OCI-LY1 (cell line): ENCODE measurements around the gene ZNF547.

ENCODE experiments used
- H2AFZ ChIP-seq: fragments of 200-600 bp; sonication (generic), shearing (Covaris generic); 2 replicates; pipeline ENCODE4 v1.6.0; 2014; ENCODE audit warnings: antibody characterized with exemption, mild to moderate bottlenecking, low read length
- H3F3A ChIP-seq: fragments of 200-600 bp; sonication (generic), shearing (Covaris generic); 2 replicates; pipeline ENCODE4 v1.6.0; 2014; ENCODE audit warnings: mild to moderate bottlenecking, antibody characterized with exemption, low read length, moderate library complexity; ENCODE audit not compliant: insufficient read depth
- H3K27ac ChIP-seq: fragments of 200-600 bp; sonication (generic); 2 replicates; pipeline ENCODE4 v1.5.1; 2014; ENCODE audit warnings: low read length, mixed run types, mild to moderate bottlenecking, low read depth; ENCODE audit not compliant: poor library complexity, severe bottlenecking
- H3K27me3 ChIP-seq: fragments of 200-600 bp; sonication (generic); 2 replicates; pipeline ENCODE4 v1.6.0; 2014; ENCODE audit warnings: antibody characterized with exemption, mild to moderate bottlenecking, low read length, moderate library complexity; ENCODE audit not compliant: insufficient read depth
- H3K36me3 ChIP-seq: fragments of 200-600 bp; sonication (generic); 2 replicates; pipeline ENCODE4 v1.6.1; 2014; ENCODE audit warnings: mild to moderate bottlenecking, antibody characterized with exemption, low read length, moderate library complexity, mixed read lengths; ENCODE audit not compliant: insufficient read depth
- H3K4me1 ChIP-seq: fragments of 200-600 bp; sonication (generic); 2 replicates; pipeline ENCODE4 v1.5.1; 2014; ENCODE audit warnings: mild to moderate bottlenecking, low read length, moderate library complexity; ENCODE audit not compliant: insufficient read depth, severe bottlenecking
- H3K4me2 ChIP-seq: fragments of 200-600 bp; sonication (generic), shearing (Covaris generic); 2 replicates; pipeline ENCODE4 v1.6.1; 2014; ENCODE audit warnings: low read length
- H3K4me3 ChIP-seq: fragments of 200-600 bp; sonication (generic); 2 replicates; pipeline ENCODE4 v1.5.1; 2014; ENCODE audit warnings: low read length, low read depth, mild to moderate bottlenecking, mixed read lengths; ENCODE audit not compliant: poor library complexity, severe bottlenecking
- H3K79me2 ChIP-seq: fragments of 200-600 bp; shearing (Covaris generic); 2 replicates; pipeline ENCODE4 v1.6.1; 2016; ENCODE audit warnings: mixed run types, low read length, mixed read lengths; ENCODE audit not compliant: insufficient read depth
- H3K9ac ChIP-seq: fragments of 200-600 bp; sonication (generic), shearing (Covaris generic); 2 replicates; pipeline ENCODE4 v1.6.1; 2014; ENCODE audit warnings: mild to moderate bottlenecking, low read length, mixed read lengths
- H3K9me2 ChIP-seq: fragments of 200-600 bp; sonication (generic), shearing (Covaris generic); 2 replicates; pipeline ENCODE4 v1.6.1; 2014; ENCODE audit warnings: low read depth, mild to moderate bottlenecking, low read length, mixed read lengths
- H3K9me3 ChIP-seq: fragments of 200-600 bp; shearing (Covaris generic); 2 replicates; pipeline ENCODE4 v1.6.1; 2014; ENCODE audit warnings: low read length, mixed read lengths
- H4K20me1 ChIP-seq: fragments of 200-600 bp; sonication (generic), shearing (Covaris generic); 2 replicates; pipeline ENCODE4 v1.6.0; 2016; ENCODE audit warnings: mild to moderate bottlenecking, low read length; ENCODE audit not compliant: insufficient read depth
- EZH2 ChIP-seq: fragments of 200-600 bp; sonication (generic), shearing (Covaris generic); IDR thresholded peaks from 2 replicates; pipeline ENCODE4 v1.8.0; 2017; ENCODE audit warnings: borderline replicate concordance, mixed run types, mild to moderate bottlenecking, antibody characterized with exemption, low read length, moderate library complexity, mixed read lengths
- TF ChIP-seq, protein P1 (sequence below): fragments of 200-600 bp; sonication (generic), shearing (Covaris generic); IDR thresholded peaks from 2 replicates; pipeline ENCODE4 v1.5.1; 2017; ENCODE audit warnings: mild to moderate bottlenecking, antibody characterized with exemption, low read length, moderate library complexity, mixed read lengths

Gene ZNF547

DNA sequence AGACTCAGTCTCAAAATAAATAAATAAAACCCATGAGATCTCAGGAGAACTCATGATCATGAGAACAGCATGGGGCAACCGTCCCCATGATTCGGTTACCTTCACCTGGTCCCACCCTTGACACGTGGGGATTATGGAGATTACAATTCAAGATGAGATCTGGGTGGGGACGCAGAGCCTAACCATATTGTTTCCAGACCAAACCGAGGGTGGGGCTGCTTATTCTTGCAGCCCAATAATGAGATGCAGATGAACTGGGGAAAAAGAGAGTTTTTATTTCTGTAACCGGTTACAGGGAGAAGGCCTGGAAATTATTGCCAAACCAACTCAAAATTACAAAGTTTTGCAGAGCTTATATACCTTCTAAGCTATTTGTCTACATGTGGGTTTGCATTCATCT lies 12.8 kb downstream of the ZNF547 start:
- H2AFZ ChIP-seq = no peak overlapping the region
- no peaks in the 10 kb centered on the region for H4K20me1 ChIP-seq
- H3K9me2 ChIP-seq = no peaks in the 10 kb centered on the region
- no peak overlapping the region for H3K9ac ChIP-seq
- H3F3A ChIP-seq = no peaks in the 10 kb centered on the region
- H3K79me2 ChIP-seq = no peaks in the 10 kb centered on the region
- no peak overlapping the region for H3K4me3 ChIP-seq
- peaks cover 72% of the 10 kb centered on the region for H3K36me3 ChIP-seq
- no peak overlapping the region for H3K4me2 ChIP-seq
- no peaks in the 10 kb centered on the region for H3K27me3 ChIP-seq
- no peaks in the 10 kb centered on the region for H3K4me1 ChIP-seq
- TF ChIP-seq, protein P1, sequence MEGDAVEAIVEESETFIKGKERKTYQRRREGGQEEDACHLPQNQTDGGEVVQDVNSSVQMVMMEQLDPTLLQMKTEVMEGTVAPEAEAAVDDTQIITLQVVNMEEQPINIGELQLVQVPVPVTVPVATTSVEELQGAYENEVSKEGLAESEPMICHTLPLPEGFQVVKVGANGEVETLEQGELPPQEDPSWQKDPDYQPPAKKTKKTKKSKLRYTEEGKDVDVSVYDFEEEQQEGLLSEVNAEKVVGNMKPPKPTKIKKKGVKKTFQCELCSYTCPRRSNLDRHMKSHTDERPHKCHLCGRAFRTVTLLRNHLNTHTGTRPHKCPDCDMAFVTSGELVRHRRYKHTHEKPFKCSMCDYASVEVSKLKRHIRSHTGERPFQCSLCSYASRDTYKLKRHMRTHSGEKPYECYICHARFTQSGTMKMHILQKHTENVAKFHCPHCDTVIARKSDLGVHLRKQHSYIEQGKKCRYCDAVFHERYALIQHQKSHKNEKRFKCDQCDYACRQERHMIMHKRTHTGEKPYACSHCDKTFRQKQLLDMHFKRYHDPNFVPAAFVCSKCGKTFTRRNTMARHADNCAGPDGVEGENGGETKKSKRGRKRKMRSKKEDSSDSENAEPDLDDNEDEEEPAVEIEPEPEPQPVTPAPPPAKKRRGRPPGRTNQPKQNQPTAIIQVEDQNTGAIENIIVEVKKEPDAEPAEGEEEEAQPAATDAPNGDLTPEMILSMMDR = no peak
- no peak for TF ChIP-seq EZH2
- H3K9me3 ChIP-seq = peaks cover 51% of the 10 kb centered on the region
- H3K27ac ChIP-seq = no peak overlapping the region

DNA sequence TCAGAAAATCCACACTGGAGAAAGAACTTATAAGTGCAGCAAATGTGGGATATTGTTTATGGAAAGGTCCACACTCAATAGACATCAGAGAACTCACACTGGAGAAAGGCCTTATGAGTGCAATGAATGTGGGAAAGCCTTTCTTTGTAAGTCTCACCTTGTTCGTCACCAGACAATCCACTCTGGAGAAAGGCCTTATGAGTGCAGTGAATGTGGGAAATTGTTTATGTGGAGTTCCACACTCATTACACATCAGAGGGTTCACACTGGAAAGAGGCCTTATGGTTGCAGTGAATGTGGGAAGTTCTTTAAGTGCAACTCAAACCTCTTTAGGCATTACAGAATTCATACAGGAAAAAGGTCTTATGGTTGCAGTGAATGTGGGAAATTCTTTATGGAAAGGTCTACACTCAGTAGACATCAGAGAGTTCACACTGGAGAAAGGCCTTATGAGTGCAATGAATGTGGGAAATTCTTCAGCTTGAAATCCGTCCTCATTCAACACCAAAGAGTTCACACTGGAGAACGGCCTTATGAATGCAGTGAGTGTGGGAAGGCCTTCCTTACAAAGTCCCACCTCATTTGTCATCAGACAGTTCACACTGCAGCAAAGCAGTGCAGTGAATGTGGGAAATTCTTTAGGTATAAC lies 14.3 kb downstream of the ZNF547 start:
- peaks cover 57% of the 10 kb centered on the region for H3K36me3 ChIP-seq
- H3K4me2 ChIP-seq = no peak overlapping the region
- no peak overlapping the region for H3K4me3 ChIP-seq
- no peaks in the 10 kb centered on the region for H3K79me2 ChIP-seq
- TF ChIP-seq, protein P1 = no peak
- TF ChIP-seq EZH2 = no peak
- H3K9ac ChIP-seq = no peak overlapping the region
- no peak overlapping the region for H2AFZ ChIP-seq
- no peaks in the 10 kb centered on the region for H3F3A ChIP-seq
- no peaks in the 10 kb centered on the region for H3K9me2 ChIP-seq
- H4K20me1 ChIP-seq = no peaks in the 10 kb centered on the region
- no peaks in the 10 kb centered on the region for H3K27me3 ChIP-seq
- H3K4me1 ChIP-seq = no peaks in the 10 kb centered on the region
- no peak overlapping the region for H3K27ac ChIP-seq
- peaks cover 49% of the 10 kb centered on the region for H3K9me3 ChIP-seq

DNA sequence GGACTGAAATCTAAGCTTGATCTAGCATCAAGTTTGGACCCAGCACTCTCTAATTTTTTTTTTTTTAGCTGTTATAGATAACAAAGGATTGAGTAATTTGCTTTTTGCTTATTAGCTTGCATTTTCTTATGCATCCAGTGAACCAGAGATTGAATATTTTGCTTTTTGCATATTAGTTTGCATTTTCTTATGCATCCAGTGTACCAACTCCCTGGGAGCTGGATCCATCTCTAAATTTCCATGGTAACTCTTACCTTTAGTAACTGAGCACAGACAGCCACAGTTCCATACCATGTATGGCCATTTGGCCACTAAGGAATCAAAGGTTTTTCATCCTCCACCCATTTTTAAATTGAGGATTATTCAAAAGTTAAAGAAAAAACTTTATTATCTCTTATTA lies 17.6 kb downstream of the ZNF547 start:
- no peak overlapping the region for H3K9ac ChIP-seq
- H3K4me2 ChIP-seq = no peak overlapping the region
- H3K27me3 ChIP-seq = no peaks in the 10 kb centered on the region
- peaks cover 26% of the 10 kb centered on the region for H3K36me3 ChIP-seq
- H3K4me1 ChIP-seq = no peaks in the 10 kb centered on the region
- no peak overlapping the region for H3K4me3 ChIP-seq
- H3K79me2 ChIP-seq = no peaks in the 10 kb centered on the region
- no peak for TF ChIP-seq EZH2
- TF ChIP-seq, protein P1 = no peak
- no peak overlapping the region for H2AFZ ChIP-seq
- peaks cover 42% of the 10 kb centered on the region for H3K9me3 ChIP-seq
- H3K27ac ChIP-seq = no peak overlapping the region
- H4K20me1 ChIP-seq = no peaks in the 10 kb centered on the region
- H3K9me2 ChIP-seq = no peaks in the 10 kb centered on the region
- no peaks in the 10 kb centered on the region for H3F3A ChIP-seq
